H9 (cell line): Measurements from ENCODE around the gene TIGD1. TPM values are rescaled to one million over a fixed set of nuclear protein-coding genes. Genes with fewer than 3 reads are reported as not detected.

Experiments
- DNase-seq: peaks from one replicate; pipeline ENCODE4 v3.0.0-alpha.2; 2017
- H2AFZ ChIP-seq: one replicate; pipeline ENCODE4 v1.6.1; 2013; ENCODE audit warnings: mild to moderate bottlenecking, low read length, control low read depth, moderate library complexity
- H2AK5ac ChIP-seq: 2 replicates; pipeline ENCODE4 v1.6.1; 2013; ENCODE audit warnings: low read length, control low read depth, mixed read lengths; ENCODE audit not compliant: insufficient read length
- H2BK120ac ChIP-seq: one replicate; pipeline ENCODE4 v1.6.1; 2013; ENCODE audit warnings: low read depth, mild to moderate bottlenecking, low read length, control low read depth, inconsistent platforms; ENCODE audit not compliant: poor library complexity, severe bottlenecking
- H2BK12ac ChIP-seq: 2 replicates; pipeline ENCODE4 v1.6.1; 2013; ENCODE audit warnings: low read length, control low read depth, mixed read lengths, low read depth; ENCODE audit not compliant: insufficient read length
- H2BK15ac ChIP-seq: 2 replicates; pipeline ENCODE4 v1.6.1; 2013; ENCODE audit warnings: low read depth, low read length, control low read depth
- H2BK20ac ChIP-seq: one replicate; pipeline ENCODE4 v1.6.1; 2013; ENCODE audit warnings: low read depth, mild to moderate bottlenecking, low read length, control low read depth, inconsistent platforms; ENCODE audit not compliant: poor library complexity, severe bottlenecking
- H2BK5ac ChIP-seq: 2 replicates; pipeline ENCODE4 v1.6.1; 2013; ENCODE audit warnings: low read length, control low read depth, mixed read lengths; ENCODE audit not compliant: insufficient read length
- H3K14ac ChIP-seq: 2 replicates; pipeline ENCODE4 v1.6.1; 2013; ENCODE audit warnings: low read length, control low read depth; ENCODE audit not compliant: insufficient read depth
- H3K18ac ChIP-seq: 2 replicates; pipeline ENCODE4 v1.6.1; 2013; ENCODE audit warnings: low read depth, mild to moderate bottlenecking, mixed read lengths, low read length, control low read depth; ENCODE audit not compliant: insufficient read length
- H3K23ac ChIP-seq: 2 replicates; pipeline ENCODE4 v1.6.1; 2013; ENCODE audit warnings: low read length, control low read depth, mixed read lengths, low read depth; ENCODE audit not compliant: insufficient read length
- H3K23me2 ChIP-seq: 2 replicates; pipeline ENCODE4 v1.6.1; 2013; ENCODE audit warnings: low read depth, mild to moderate bottlenecking, mixed read lengths, low read length, control low read depth; ENCODE audit not compliant: insufficient read length, poor library complexity, severe bottlenecking
- H3K27ac ChIP-seq: 2 replicates; pipeline ENCODE4 v1.5.1; 2013; ENCODE audit warnings: low read length, control low read depth, mixed read lengths, low read depth; ENCODE audit not compliant: insufficient read length
- H3K27me3 ChIP-seq: 2 replicates; pipeline ENCODE4 v1.6.1; 2013; ENCODE audit warnings: low read length, control low read depth, inconsistent platforms; ENCODE audit not compliant: insufficient read depth
- H3K4ac ChIP-seq: 2 replicates; pipeline ENCODE4 v1.6.1; 2013; ENCODE audit warnings: low read depth, mild to moderate bottlenecking, control low read depth, inconsistent platforms, low read length, moderate library complexity
- H3K4me1 ChIP-seq: 2 replicates; pipeline ENCODE4 v1.6.1; 2013; ENCODE audit warnings: low read length, control low read depth, inconsistent platforms; ENCODE audit not compliant: insufficient read depth
- H3K4me2 ChIP-seq: 2 replicates; pipeline ENCODE4 v1.6.1; 2013; ENCODE audit warnings: low read length, control low read depth, mixed read lengths; ENCODE audit not compliant: insufficient read length, insufficient read depth
- H3K56ac ChIP-seq: 2 replicates; pipeline ENCODE4 v1.6.1; 2013; ENCODE audit warnings: low read depth, mild to moderate bottlenecking, mixed read lengths, low read length, control low read depth; ENCODE audit not compliant: insufficient read length
- H3K79me1 ChIP-seq: 2 replicates; pipeline ENCODE4 v1.6.1; 2013; ENCODE audit warnings: low read depth, mild to moderate bottlenecking, moderate library complexity, low read length, control low read depth, inconsistent platforms; ENCODE audit not compliant: insufficient read depth, poor library complexity, severe bottlenecking
- H3K79me2 ChIP-seq: 2 replicates; pipeline ENCODE4 v1.6.1; 2013; ENCODE audit warnings: low read length, control low read depth, inconsistent platforms; ENCODE audit not compliant: insufficient read depth
- H3K9ac ChIP-seq: 2 replicates; pipeline ENCODE4 v1.6.1; 2013; ENCODE audit warnings: low read length, control low read depth, mixed read lengths; ENCODE audit not compliant: insufficient read length; ENCODE audit errors: extremely low read depth
- H3K9me3 ChIP-seq: one replicate; pipeline ENCODE4 v1.6.1; 2013; ENCODE audit warnings: low read depth, low read length, inconsistent platforms; ENCODE audit not compliant: control insufficient read depth
- H3T11ph ChIP-seq: one replicate; pipeline ENCODE4 v1.6.1; 2013; ENCODE audit warnings: mild to moderate bottlenecking, low read length, control low read depth, inconsistent platforms
- H4K20me1 ChIP-seq: one replicate; pipeline ENCODE4 v1.6.1; 2013; ENCODE audit not compliant: control insufficient read depth, insufficient read length, insufficient read depth
- H4K5ac ChIP-seq: 2 replicates; pipeline ENCODE4 v1.6.1; 2013; ENCODE audit warnings: low read depth, mild to moderate bottlenecking, mixed read lengths, low read length, control low read depth; ENCODE audit not compliant: insufficient read length
- H4K8ac ChIP-seq: replicated peaks from 2 replicates; pipeline ENCODE4 v1.6.1; 2013; ENCODE audit warnings: low read length, control low read depth, mixed read lengths, low read depth; ENCODE audit not compliant: insufficient read length
- H4K91ac ChIP-seq: 2 replicates; pipeline ENCODE4 v1.6.1; 2013; ENCODE audit warnings: low read depth, mild to moderate bottlenecking, moderate library complexity, mixed read lengths, low read length, control low read depth; ENCODE audit not compliant: insufficient read length
- H3K27ac Mint-ChIP-seq, 3 experiments: 2 replicates in 2 of 3; 3 replicates in 1 of 3; pipeline ENCODE4 v1.8.0; 2020 to 2021; ENCODE audit warnings: mixed read lengths in 3 of 3, mild to moderate bottlenecking in 1 of 3, moderate library complexity in 1 of 3
- H3K27me3 Mint-ChIP-seq: 2 replicates; pipeline ENCODE4 v1.8.0; 2021; ENCODE audit warnings: low read depth, mild to moderate bottlenecking, moderate library complexity, mixed read lengths
- H3K36me3 Mint-ChIP-seq, 3 experiments: 2 replicates in 2 of 3; 3 replicates in 1 of 3; pipeline ENCODE4 v1.8.0; 2020 to 2021; ENCODE audit warnings: low read depth in 3 of 3, mixed read lengths in 3 of 3; ENCODE audit not compliant: insufficient read depth in 1 of 3
- H3K4me1 Mint-ChIP-seq, 2 experiments: 2 replicates each; pipeline ENCODE4 v1.8.0; 2020; ENCODE audit warnings: mixed read lengths in 2 of 2
- H3K4me3 Mint-ChIP-seq, 2 experiments: 2 replicates in 1 of 2; 3 replicates in 1 of 2; pipeline ENCODE4 v1.8.0; 2020 to 2021; ENCODE audit warnings: mild to moderate bottlenecking in 2 of 2, mixed read lengths in 2 of 2, moderate library complexity in 1 of 2
- H3K9me3 Mint-ChIP-seq, 2 experiments: 2 replicates in 1 of 2; 3 replicates in 1 of 2; pipeline ENCODE4 v1.8.0; 2020; ENCODE audit warnings: mild to moderate bottlenecking in 2 of 2, mixed read lengths in 2 of 2, moderate library complexity in 1 of 2
- WGBS: extraction: QIAGEN DNeasy Blood & Tissue Kit; methylation state at CpG from one replicate; pipeline ENCODE4 v1.1.7; 2013; ENCODE audit warnings: missing lambda C conversion rate, low lambda C conversion rate, mixed read lengths; ENCODE audit not compliant: insufficient read length; ENCODE audit errors: extremely low coverage; 5-methylcytosine and 5-hydroxymethylcytosine counted together
- total RNA-seq: library from RNA; stranded (reverse); gene quantifications from 2 replicates; pipeline ENCODE4 v1.2.1, GENCODE V29; 2021
- TF ChIP-seq, protein P1 (sequence below): fragments of 200-600 bp; sonication (generic); conservative IDR thresholded peaks from 3 replicates; pipeline ENCODE4 v1.8.0; 2021; ENCODE audit warnings: antibody characterized with exemption, mild to moderate bottlenecking

TIGD1 gene
- total RNA-seq, 1 experiment from 2014 or later = 6.3 TPM

DNA sequence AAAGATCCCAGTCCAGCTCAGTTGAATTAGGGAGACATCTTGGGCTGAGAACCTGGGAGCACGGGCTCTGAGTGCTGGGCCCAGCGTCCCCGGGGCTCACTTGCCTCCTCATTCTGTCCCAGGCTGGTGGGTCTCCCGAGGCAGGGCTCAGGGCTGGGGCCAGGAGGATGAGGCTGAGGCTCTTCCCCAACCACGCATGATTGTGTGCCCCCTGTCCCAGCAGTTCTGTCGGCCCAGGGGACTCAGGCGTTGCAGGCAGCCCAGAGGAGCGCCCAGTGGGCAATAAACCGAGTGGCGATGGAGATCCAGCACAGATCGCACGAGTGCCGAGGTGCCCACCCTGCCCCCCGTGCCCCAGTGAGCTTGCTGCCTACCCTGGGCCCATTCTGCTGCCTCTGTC is 29.3 kb downstream of the TIGD1 start:
- H2BK12ac ChIP-seq = no peak overlapping the region
- no peak overlapping the region for H2AFZ ChIP-seq
- whole genome bisulfite sequencing = no CpG with 5 or more reads among the region's 14 CpGs
- peaks cover 62% of the 10 kb centered on the region for H3K27me3 Mint-ChIP-seq
- no peak overlapping the region for H4K5ac ChIP-seq
- no peaks in the 10 kb centered on the region for H3K79me1 ChIP-seq
- H3T11ph ChIP-seq = no peak overlapping the region
- H3K18ac ChIP-seq = no peak overlapping the region
- no peak overlapping the region for H2BK5ac ChIP-seq
- TF ChIP-seq, protein P1, sequence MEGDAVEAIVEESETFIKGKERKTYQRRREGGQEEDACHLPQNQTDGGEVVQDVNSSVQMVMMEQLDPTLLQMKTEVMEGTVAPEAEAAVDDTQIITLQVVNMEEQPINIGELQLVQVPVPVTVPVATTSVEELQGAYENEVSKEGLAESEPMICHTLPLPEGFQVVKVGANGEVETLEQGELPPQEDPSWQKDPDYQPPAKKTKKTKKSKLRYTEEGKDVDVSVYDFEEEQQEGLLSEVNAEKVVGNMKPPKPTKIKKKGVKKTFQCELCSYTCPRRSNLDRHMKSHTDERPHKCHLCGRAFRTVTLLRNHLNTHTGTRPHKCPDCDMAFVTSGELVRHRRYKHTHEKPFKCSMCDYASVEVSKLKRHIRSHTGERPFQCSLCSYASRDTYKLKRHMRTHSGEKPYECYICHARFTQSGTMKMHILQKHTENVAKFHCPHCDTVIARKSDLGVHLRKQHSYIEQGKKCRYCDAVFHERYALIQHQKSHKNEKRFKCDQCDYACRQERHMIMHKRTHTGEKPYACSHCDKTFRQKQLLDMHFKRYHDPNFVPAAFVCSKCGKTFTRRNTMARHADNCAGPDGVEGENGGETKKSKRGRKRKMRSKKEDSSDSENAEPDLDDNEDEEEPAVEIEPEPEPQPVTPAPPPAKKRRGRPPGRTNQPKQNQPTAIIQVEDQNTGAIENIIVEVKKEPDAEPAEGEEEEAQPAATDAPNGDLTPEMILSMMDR = no peak
- peaks cover 0 to 1% (median 0%) of the 10 kb centered on the region in 3 experiments; a peak in 1 of 7 replicates for H3K36me3 Mint-ChIP-seq
- H3K27me3 ChIP-seq = peaks cover 15% of the 10 kb centered on the region
- no peak overlapping the region for H3K27ac Mint-ChIP-seq
- no peak overlapping the region for H4K91ac ChIP-seq
- H3K4ac ChIP-seq = no peak overlapping the region
- no peak overlapping the region for H2BK20ac ChIP-seq
- H3K27ac ChIP-seq = no peak overlapping the region
- no peaks in the 10 kb centered on the region; a peak in 1 of 5 replicates for H3K9me3 Mint-ChIP-seq
- H3K23ac ChIP-seq = no peak overlapping the region
- H4K8ac ChIP-seq = no peak overlapping the region
- no peak overlapping the region for H3K4me3 Mint-ChIP-seq
- no peaks in the 10 kb centered on the region for H3K79me2 ChIP-seq
- no peak overlapping the region for H3K4me2 ChIP-seq
- no peak for DNase-seq
- H3K56ac ChIP-seq = no peak overlapping the region
- no peak overlapping the region for H3K9ac ChIP-seq
- H4K20me1 ChIP-seq = no peaks in the 10 kb centered on the region
- no peak overlapping the region for H3K14ac ChIP-seq
- no peak overlapping the region for H2BK120ac ChIP-seq
- no peaks in the 10 kb centered on the region for H3K4me1 ChIP-seq
- H3K4me1 Mint-ChIP-seq = peaks cover 9 to 29% of the 10 kb centered on the region in 2 experiments
- H3K23me2 ChIP-seq = peaks cover 14% of the 10 kb centered on the region
- no peak overlapping the region for H2AK5ac ChIP-seq
- H2BK15ac ChIP-seq = no peak overlapping the region
- no peaks in the 10 kb centered on the region for H3K9me3 ChIP-seq
